ENCODE measurements around the gene NACC1.

Gene NACC1

GRCh38 chr19:13120817-13121216 is 2.8 kb downstream of the NACC1 start:
- no peak for DNase-seq (ENCODE audit: low read depth)

GRCh38 chr19:13121551-13122274 is 3.6 kb downstream of the NACC1 start:
- DNase-seq (ENCODE audit: low read depth): no peak

GRCh38 chr19:13122275-13122878 is 4.3 kb downstream of the NACC1 start:
- no peak for DNase-seq (ENCODE audit: low read depth)

GRCh38 chr19:13122980-13123957 is 5.2 kb downstream of the NACC1 start:
- no peak for DNase-seq (ENCODE audit: low read depth)

DNA sequence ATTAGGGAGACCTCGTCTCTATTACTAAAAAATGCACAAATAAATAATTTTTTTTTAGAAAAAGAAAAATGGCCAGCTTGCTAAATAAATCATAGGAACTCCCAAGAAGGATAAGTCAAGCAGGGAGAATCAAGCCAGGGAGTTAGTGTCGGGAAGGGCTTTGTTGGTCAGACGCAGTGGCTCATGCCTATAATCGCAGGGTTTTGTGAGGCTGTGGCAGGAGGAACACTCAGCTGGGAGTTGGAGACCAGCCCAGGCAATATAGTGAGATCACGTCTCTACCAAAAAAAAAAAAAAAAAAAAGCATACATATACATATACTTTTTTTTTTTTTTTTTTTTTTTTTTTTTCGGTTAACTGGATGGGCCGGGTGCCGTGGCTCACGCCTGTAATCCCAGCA is 9.0 kb downstream of the NACC1 start:
- no peak for DNase-seq (ENCODE audit: low read depth)

- no peak for DNase-seq (ENCODE audit: low read depth)
These were observed 9.9 kb downstream of the NACC1 start for GRCh38 chr19:13127811-13128575.

DNA sequence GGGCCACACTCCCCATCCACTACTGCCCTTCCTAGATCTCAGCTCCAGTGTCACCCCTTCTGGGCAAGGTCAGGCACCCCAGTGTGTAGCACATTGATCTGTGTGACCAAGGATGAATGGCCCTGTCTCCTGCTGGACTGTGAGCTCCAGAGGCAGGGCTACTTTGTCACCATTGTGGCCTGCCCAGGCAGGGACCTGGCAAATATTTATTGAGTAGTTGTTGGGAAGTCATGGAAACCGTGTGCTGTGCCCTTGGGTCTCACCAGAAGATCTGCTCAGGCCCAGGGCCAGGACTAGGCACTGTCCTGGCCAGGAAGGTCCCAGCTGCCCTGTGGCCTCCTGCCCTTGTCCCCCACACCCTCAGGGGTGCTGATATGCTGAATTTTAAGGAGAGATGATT is 10.5 kb downstream of the NACC1 start:
- no peak for DNase-seq (ENCODE audit: low read depth)

GRCh38 chr19:13129384-13129783 is 11.3 kb downstream of the NACC1 start:
- no peak for DNase-seq (ENCODE audit: low read depth)

DNA sequence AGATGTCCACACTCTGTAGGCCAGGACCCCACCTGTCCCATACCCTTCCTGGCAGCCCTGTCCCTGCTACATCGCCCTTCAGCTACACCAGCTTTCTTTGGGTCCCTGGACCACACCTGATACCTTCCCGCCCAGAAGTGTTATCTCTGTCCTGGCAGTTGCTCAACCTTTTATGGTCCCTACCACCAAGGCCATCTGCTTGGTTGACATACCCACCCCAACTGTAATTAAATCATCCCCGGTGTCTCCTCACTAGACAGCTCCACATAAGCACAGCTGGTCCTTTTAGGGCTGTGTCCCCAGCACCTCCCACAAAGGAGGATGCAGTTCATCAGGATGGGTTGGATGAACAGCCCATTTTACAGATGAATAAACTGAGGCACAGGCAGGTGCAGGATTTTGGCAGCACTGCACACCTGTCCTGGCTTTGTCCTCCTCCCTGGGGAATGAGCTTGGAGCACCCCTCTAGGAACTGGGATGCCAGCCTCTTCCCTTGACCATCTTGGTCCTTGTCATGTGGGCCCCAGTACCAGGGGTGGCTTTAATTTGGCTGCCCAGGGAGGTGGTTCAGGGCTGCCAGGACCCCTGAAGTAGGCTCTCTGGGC is 12.9 kb downstream of the NACC1 start:
- no peak for DNase-seq (ENCODE audit: low read depth)

GRCh38 chr19:13132471-13133180 is 14.6 kb downstream of the NACC1 start:
- DNase-seq (ENCODE audit: low read depth): peak; percentile 43

DNA sequence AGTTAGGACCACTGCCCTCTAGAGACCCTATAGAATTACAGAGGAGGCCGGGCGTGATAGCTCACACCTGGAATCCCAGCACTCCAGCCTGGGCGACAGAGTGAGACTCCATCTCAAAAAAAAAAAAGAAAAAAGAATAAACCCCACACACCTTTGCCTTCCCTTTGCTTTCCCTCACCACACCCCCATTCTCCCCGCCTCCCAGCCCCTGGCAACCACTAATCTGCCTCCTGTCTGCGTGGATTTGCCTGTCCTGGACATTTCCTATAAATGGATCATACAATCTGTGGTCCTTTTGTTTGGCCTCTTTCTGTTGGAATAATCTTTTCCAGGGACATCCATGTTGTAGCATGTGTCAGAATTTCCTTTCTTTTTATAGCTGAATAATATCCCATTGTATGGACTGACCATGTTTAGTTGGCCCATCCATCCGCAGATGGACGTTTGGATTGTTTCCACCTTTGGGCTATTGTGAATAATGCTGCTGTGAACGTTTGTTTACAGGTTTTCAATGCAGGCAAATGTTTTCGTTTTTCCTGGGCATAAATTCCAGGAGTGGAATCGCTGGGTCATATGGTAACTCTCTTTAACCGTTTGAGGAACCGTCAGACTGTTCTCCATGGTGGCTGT is 15.3 kb downstream of the NACC1 start:
- DNase-seq (ENCODE audit: low read depth): no peak

- no peak for DNase-seq (ENCODE audit: low read depth)
These were observed 16.6 kb downstream of the NACC1 start for GRCh38 chr19:13134626-13135025.

GRCh38 chr19:13135068-13136062 is 17.3 kb downstream of the NACC1 start:
- DNase-seq (ENCODE audit: low read depth): no peak

- no peak for DNase-seq (ENCODE audit: low read depth)
These were observed 19.3 kb downstream of the NACC1 start for GRCh38 chr19:13137290-13137794.

DNA sequence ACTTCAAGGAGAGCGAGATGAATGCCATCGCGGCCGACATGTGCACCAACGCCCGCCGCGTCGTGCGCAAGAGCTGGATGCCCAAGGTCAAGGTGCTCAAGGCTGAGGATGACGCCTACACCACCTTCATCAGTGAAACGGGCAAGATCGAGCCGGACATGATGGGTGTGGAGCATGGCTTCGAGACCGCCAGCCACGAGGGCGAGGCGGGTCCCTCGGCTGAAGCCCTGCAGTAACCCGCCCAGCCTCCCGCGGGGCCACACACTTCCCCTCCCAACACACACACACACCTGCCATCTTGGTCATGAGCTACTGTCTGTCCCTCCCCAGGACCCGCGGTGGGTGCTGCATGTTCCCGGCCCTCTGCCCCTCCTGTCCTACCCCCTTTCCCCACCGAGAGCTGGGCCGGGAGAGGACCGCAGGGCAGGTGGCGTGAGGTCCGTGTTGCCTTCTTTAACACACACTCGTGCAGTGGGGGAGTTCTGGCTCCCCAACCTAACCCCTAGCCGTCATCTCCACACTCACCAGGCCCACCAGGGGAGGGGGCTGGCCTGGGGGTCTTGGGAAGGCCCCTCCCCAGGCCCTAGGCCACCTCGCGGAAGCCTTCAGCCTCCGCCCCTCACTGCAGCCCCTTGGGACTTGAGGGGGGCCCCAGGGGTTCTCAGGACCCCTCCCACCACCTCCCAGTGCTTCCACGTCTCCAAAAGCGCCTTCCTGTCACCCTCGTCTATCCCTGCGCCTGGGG is 20.3 kb downstream of the NACC1 start:
- DNase-seq (ENCODE audit: low read depth): no peak

DNA sequence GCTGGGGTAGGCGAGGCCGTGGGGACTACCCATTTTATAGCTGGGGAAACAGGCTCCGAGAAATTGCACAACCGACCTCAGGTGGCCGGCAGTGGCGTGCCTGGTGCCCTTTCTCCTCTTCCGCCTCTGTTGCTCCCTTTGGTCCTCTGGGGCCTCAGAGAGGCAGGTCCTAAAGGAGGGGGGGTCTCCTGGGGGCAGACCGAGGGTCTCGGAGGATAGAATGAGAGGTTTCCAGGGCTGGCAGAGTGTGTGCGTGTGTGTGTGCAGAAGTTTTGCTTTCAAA is 20.8 kb downstream of the NACC1 start:
- no peak for DNase-seq (ENCODE audit: low read depth)

DNA sequence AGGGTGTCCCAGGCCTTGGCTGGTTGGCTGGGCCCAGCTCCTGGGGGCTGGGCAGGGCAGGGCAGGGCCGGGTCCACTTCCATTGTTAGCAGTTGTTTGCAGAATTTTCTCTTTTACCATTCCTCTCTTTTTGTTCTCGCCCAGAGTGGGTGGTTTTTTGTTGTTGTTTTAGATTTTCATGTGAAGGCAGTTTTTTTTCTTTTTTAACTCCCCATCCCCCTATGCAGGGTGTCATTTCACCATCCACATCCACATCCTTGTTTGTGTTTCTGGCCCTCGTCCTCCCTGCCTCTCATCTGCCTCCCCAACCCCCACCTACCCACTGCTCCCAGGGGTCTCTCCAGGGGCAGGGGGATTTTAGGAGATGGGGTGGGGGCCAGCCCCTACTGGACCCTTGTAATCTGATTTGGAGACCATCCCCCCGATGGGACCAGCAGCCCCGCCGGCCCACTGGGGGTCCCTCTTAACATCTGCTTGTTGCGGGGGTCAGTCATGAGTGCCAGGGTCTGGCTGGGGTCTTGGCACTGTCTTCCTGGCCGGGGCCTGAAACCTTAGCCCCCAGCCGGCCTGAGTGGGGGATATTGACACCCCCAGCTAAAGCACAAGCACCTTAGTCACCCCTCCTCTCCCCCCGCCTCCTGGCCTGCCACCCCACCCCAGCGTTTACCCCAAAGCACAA is 21.7 kb downstream of the NACC1 start:
- DNase-seq (ENCODE audit: low read depth): no peak

Data from fibroblast of gingiva (primary cell).